Measurements from ENCODE around the gene ITGA8.

Gene ITGA8

GRCh38 chr10:15469111-15469510, 250.6 kb downstream of the ITGA8 start:
- no peak overlapping the region for H3K4me3 ChIP-seq (ENCODE audit: control insufficient read depth, low read depth, low read length)
- DNase-seq (ENCODE audit: low read depth): no peak
- TF ChIP-seq CTCF (IDR thresholded peaks at IDR 0.05; ENCODE audit: control insufficient read depth, insufficient read depth, low read depth, low read length, missing control alignments): no peak

DNA sequence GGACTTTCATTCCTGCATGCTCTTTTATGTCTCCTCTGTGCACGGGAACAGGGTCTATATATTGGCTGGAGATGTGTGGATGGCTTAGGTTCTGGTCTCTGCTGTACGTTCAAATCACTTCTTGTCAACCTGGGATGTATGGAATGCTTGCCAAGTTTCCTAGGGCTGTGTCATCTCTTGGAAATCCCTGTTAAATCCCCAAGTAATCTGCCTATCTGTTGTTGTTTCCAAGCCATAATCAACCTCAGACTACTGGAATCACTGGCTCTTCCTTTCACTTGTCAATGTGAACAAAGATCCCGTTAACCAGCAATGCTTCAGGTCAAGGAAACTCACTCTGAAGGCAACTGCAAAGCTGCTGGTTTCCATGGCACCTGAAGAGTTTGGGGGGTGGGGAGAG, 255.3 kb downstream of the ITGA8 start:
- no peak for DNase-seq (ENCODE audit: low read depth)
- no peak for TF ChIP-seq CTCF (IDR thresholded peaks at IDR 0.05; ENCODE audit: control insufficient read depth, insufficient read depth, low read depth, low read length, missing control alignments)
- H3K4me3 ChIP-seq (ENCODE audit: control insufficient read depth, low read depth, low read length): no peak overlapping the region
